Liver (tissue), 9 donors: ENCODE results near the gene TEX53. TPM values are rescaled to one million over a fixed set of nuclear protein-coding genes. Genes with fewer than 3 reads are reported as not detected.

Source experiments
- DNase-seq: peaks from one replicate; pipeline ENCODE4 v3.0.0-alpha.2; 2017; ENCODE audit warnings: low spot score
- H3K27ac ChIP-seq, 2 donors: one replicate each; pipeline ENCODE4 v1.7.0; 2013; ENCODE audit warnings: inconsistent platforms in 2 of 2, low read length in 2 of 2, control low read depth in 1 of 2, low read depth in 1 of 2, mild to moderate bottlenecking in 1 of 2
- H3K27me3 ChIP-seq, 4 donors: one replicate each; pipeline versions ENCODE4 v1.6.1 to v1.7.0; 2013; ENCODE audit warnings: low read length in 3 of 4, inconsistent platforms in 1 of 4, mild to moderate bottlenecking in 1 of 4, moderate library complexity in 1 of 4; ENCODE audit not compliant: control insufficient read depth in 4 of 4, insufficient read depth in 4 of 4
- H3K36me3 ChIP-seq, 4 donors: one replicate each; pipeline versions ENCODE4 v1.6.1 to v1.7.0; 2013; ENCODE audit warnings: low read length in 3 of 4, mild to moderate bottlenecking in 3 of 4, low read depth in 1 of 4, moderate library complexity in 1 of 4; ENCODE audit not compliant: control insufficient read depth in 4 of 4, insufficient read depth in 3 of 4
- H3K4me1 ChIP-seq, 4 donors: one replicate each; pipeline versions ENCODE4 v1.6.1 to v1.7.0; 2013; ENCODE audit warnings: low read length in 3 of 4, mild to moderate bottlenecking in 3 of 4, moderate library complexity in 1 of 4; ENCODE audit not compliant: control insufficient read depth in 4 of 4, insufficient read depth in 4 of 4
- H3K4me3 ChIP-seq, 3 donors: one replicate each; pipeline versions ENCODE4 v1.6.1 to v1.7.0; 2013; ENCODE audit warnings: low read length in 3 of 3, control low read depth in 1 of 3, low read depth in 1 of 3, mild to moderate bottlenecking in 1 of 3
- H3K9ac ChIP-seq, 2 donors: one replicate each; pipeline ENCODE4 v1.7.0; 2013; ENCODE audit warnings: low read length in 2 of 2, mild to moderate bottlenecking in 2 of 2, moderate library complexity in 2 of 2, control low read depth in 1 of 2, low read depth in 1 of 2
- H3K9me3 ChIP-seq, 4 donors: one replicate each; pipeline versions ENCODE4 v1.6.1 to v1.7.0; 2013; ENCODE audit warnings: low read length in 3 of 4; ENCODE audit not compliant: control insufficient read depth in 4 of 4
- CTCF ChIP-seq: fragments of 150-350 bp; IDR thresholded peaks from 2 replicates; pipeline ENCODE4 v1.5.1; 2017; ENCODE audit warnings: improper control_type of control experiment, low read depth, low read length; ENCODE audit not compliant: missing input control
- EGR1 ChIP-seq, 2 donors: IDR thresholded peaks; 2 replicates each; pipeline ENCODE4 v1.6.1; 2016 to 2018; ENCODE audit warnings: antibody characterized with exemption in 2 of 2, low read depth in 2 of 2
- FOXA1 ChIP-seq: IDR thresholded peaks from 2 replicates; pipeline ENCODE4 v1.6.1; 2016; ENCODE audit warnings: antibody characterized with exemption
- FOXA2 ChIP-seq: IDR thresholded peaks from 2 replicates; pipeline ENCODE4 v1.6.1; 2016; ENCODE audit warnings: antibody characterized with exemption
- GABPA ChIP-seq, 2 donors: IDR thresholded peaks in 1 of 2; conservative IDR thresholded peaks in 1 of 2; 2 replicates each; pipeline ENCODE4 v1.6.1; 2016; ENCODE audit warnings: antibody characterized with exemption in 2 of 2, mild to moderate bottlenecking in 1 of 2, moderate library complexity in 1 of 2
- HNF4A ChIP-seq, 2 donors: conservative IDR thresholded peaks; 2 replicates each; pipeline ENCODE4 v1.6.1; 2016; ENCODE audit warnings: antibody characterized with exemption in 2 of 2, mild to moderate bottlenecking in 2 of 2
- HNF4G ChIP-seq: IDR thresholded peaks from 2 replicates; pipeline ENCODE4 v1.6.1; 2016; ENCODE audit warnings: antibody characterized with exemption
- NR2F2 ChIP-seq: IDR thresholded peaks from 2 replicates; pipeline ENCODE4 v1.6.1; 2016; ENCODE audit warnings: antibody characterized with exemption
- RAD21 ChIP-seq, 2 donors: IDR thresholded peaks; 2 replicates each; pipeline ENCODE4 v1.6.1; 2016; ENCODE audit warnings: antibody characterized with exemption in 2 of 2, mild to moderate bottlenecking in 2 of 2
- REST ChIP-seq: IDR thresholded peaks from 2 replicates; pipeline ENCODE4 v1.6.1; 2016; ENCODE audit warnings: antibody characterized with exemption, mild to moderate bottlenecking
- RXRA ChIP-seq, 2 donors: IDR thresholded peaks; 2 replicates each; pipeline ENCODE4 v1.6.1; 2017 to 2018; ENCODE audit warnings: antibody characterized with exemption in 2 of 2, mild to moderate bottlenecking in 1 of 2
- SP1 ChIP-seq: IDR thresholded peaks from 2 replicates; pipeline ENCODE4 v1.6.1; 2018; ENCODE audit warnings: antibody characterized with exemption, mild to moderate bottlenecking
- TAF1 ChIP-seq: conservative IDR thresholded peaks from 2 replicates; pipeline ENCODE4 v1.6.1; 2016; ENCODE audit warnings: antibody characterized with exemption, mild to moderate bottlenecking
- YY1 ChIP-seq: IDR thresholded peaks from 2 replicates; pipeline ENCODE4 v1.6.1; 2016; ENCODE audit warnings: antibody characterized with exemption, mild to moderate bottlenecking
- WGBS: extraction: QIAGEN DNeasy Blood & Tissue Kit; methylation state at CpG from one replicate; pipeline ENCODE4 v1.1.7; 2013; 5-methylcytosine and 5-hydroxymethylcytosine counted together
- polyA plus RNA-seq, 2 donors: library from polyadenylated mRNA; stranded (reverse) in 1 of 2; unstranded in 1 of 2; fragments of 200-250 nt in 1 of 2; fragments of >200 nt in 1 of 2; fragmentation: Nextera tagmentation in 1 of 2; extraction: Ambion mirVana in 1 of 2; gene quantifications; one replicate each; pipeline versions ENCODE4 v1.2.1 to v1.2.3, GENCODE V29; 2013 to 2015
- total RNA-seq, 2 donors: library from RNA; depleted of rRNA; stranded (reverse); fragments of >200 nt; gene quantifications; one replicate each; pipeline ENCODE4 v1.2.3, GENCODE V29; 2014
- TF ChIP-seq, protein P1 (sequence below): IDR thresholded peaks from 2 replicates; pipeline ENCODE4 v1.6.1; 2016; ENCODE audit warnings: antibody characterized with exemption
- TF ChIP-seq, protein P2 (sequence below): IDR thresholded peaks from 2 replicates; pipeline ENCODE4 v1.6.1; 2016; ENCODE audit warnings: antibody characterized with exemption
- TF ChIP-seq, protein P3 (sequence below): IDR thresholded peaks from 2 replicates; pipeline ENCODE4 v1.6.1; 2016; ENCODE audit warnings: antibody characterized with exemption
- donor health status: healthy.
- donor health status: healthy.
- donor health status: healthy.
- donor health status: healthy.
- donor health status: healthy.

Gene TEX53
- total and polyA plus RNA-seq, 4 donors: not detected

GRCh38 chr9:114643896-114644295 is 13.7 kb downstream of the TEX53 start:
- no peak for DNase-seq
- H3K27me3 ChIP-seq: no peaks in the 10 kb centered on the region
- H3K9me3 ChIP-seq: peaks cover 0 to 3% (median 0%) of the 10 kb centered on the region in 4 donors
- no peak overlapping the region for H3K9ac ChIP-seq
- TF ChIP-seq, protein P1, sequence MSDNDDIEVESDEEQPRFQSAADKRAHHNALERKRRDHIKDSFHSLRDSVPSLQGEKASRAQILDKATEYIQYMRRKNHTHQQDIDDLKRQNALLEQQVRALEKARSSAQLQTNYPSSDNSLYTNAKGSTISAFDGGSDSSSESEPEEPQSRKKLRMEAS: no peak
- TF ChIP-seq HNF4G: no peak
- H3K4me3 ChIP-seq: no peak overlapping the region
- peaks cover 0 to 18% (median 11%) of the 10 kb centered on the region in 4 donors for H3K36me3 ChIP-seq
- H3K4me1 ChIP-seq: no peaks in the 10 kb centered on the region
- no peak overlapping the region for H3K27ac ChIP-seq
- WGBS: 97% methylated on average over 5 of the region's 5 CpGs

DNA sequence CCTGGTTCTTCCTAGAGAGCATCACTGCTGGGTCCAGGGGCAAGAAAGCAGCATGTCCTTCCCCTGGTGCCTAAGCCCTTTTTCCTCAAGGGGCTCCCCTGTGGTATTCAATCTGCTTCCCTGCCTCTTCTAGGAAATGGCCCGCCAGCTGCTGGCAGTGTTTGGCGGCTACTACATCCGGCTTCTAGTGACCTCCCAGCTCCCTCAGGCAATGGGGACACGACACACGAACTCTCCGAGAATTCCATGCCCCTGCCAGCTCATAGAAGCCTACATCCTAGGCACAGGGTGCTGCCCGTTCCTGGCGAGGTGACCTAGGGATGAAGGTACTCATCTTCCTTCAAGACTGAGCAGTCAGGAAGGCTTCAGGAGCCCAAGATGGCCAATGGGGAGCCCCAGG is 14.6 kb downstream of the TEX53 start:
- Histone ChIP-seq H3K9me3 (peaks cover 0 to 3% (median 0%) of the 10 kb centered on the region in 4 donors), H3K36me3 (peaks cover 0 to 25% (median 11%) of the 10 kb centered on the region in 4 donors), H3K9ac (no peak overlapping the region), H3K27ac (no peak overlapping the region), H3K4me1 (no peaks in the 10 kb centered on the region), H3K4me3 (no peak overlapping the region), H3K27me3 (no peaks in the 10 kb centered on the region)
- WGBS: 93% methylated on average over 8 of the region's 8 CpGs
- TF ChIP-seq, protein P2, sequence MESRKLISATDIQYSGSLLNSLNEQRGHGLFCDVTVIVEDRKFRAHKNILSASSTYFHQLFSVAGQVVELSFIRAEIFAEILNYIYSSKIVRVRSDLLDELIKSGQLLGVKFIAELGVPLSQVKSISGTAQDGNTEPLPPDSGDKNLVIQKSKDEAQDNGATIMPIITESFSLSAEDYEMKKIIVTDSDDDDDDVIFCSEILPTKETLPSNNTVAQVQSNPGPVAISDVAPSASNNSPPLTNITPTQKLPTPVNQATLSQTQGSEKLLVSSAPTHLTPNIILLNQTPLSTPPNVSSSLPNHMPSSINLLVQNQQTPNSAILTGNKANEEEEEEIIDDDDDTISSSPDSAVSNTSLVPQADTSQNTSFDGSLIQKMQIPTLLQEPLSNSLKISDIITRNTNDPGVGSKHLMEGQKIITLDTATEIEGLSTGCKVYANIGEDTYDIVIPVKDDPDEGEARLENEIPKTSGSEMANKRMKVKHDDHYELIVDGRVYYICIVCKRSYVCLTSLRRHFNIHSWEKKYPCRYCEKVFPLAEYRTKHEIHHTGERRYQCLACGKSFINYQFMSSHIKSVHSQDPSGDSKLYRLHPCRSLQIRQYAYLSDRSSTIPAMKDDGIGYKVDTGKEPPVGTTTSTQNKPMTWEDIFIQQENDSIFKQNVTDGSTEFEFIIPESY: no peak
- TF ChIP-seq HNF4G: no peak
- TF ChIP-seq, protein P1: no peak
- TF ChIP-seq, protein P3, sequence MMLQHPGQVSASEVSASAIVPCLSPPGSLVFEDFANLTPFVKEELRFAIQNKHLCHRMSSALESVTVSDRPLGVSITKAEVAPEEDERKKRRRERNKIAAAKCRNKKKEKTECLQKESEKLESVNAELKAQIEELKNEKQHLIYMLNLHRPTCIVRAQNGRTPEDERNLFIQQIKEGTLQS: no peak
- TF ChIP-seq NR2F2: no peak
- TF ChIP-seq FOXA2: no peak
- no peak for TF ChIP-seq SP1
- no peak for DNase-seq

- 78% methylated on average over 1 of the region's 1 CpG for whole genome bisulfite sequencing
- no peaks in the 10 kb centered on the region for H3K27me3 ChIP-seq
- no peak overlapping the region for H3K9ac ChIP-seq
- no peak overlapping the region for H3K27ac ChIP-seq
- no peak for DNase-seq
- H3K4me3 ChIP-seq: no peak overlapping the region
- no peaks in the 10 kb centered on the region for H3K9me3 ChIP-seq
- no peaks in the 10 kb centered on the region for H3K4me1 ChIP-seq
- peaks cover 0 to 25% (median 11%) of the 10 kb centered on the region in 4 donors for H3K36me3 ChIP-seq
- TF ChIP-seq YY1 (no peak), FOXA2 (no peak), TAF1 (no peak), SP1 (no peak), NR2F2 (no peak), REST (no peak), FOXA1 (no peak), EGR1 (IDR thresholded peaks at IDR 0.05; ENCODE audit: low read depth in 2 of 2) (no peak), CTCF (no peak), HNF4A (conservative IDR thresholded peaks at IDR 0.05) (no peak), GABPA (IDR thresholded peaks at IDR 0.05 in 1 of 2, conservative IDR thresholded peaks at IDR 0.05 in 1 of 2) (no peak), RAD21 (IDR thresholded peaks at IDR 0.05) (no peak), HNF4G (no peak), RXRA (IDR thresholded peaks at IDR 0.05) (no peak)
- TF ChIP-seq, protein P3: no peak
- TF ChIP-seq, protein P2: no peak
Measured at GRCh38 chr9:114641967-114642366, 15.6 kb downstream of the TEX53 start.
